Stimulated activated CD4-positive, alpha-beta T cell treated with anti-CD3 and anti-CD28 coated beads, Interleukin-15, amount 100 ng/mL, for 1 hour (primary cell): ENCODE results near the gene ANKRD29.
"Not testable (repeated sequence)": the region's sequence is repeated elsewhere in the genome, so short reads cannot be mapped to it uniquely, and the experiment has no call there.

Experiments used
- DNase-seq, 2 donors: peaks; one replicate each; pipeline ENCODE4 v3.0.0-alpha.2; 2020; ENCODE audit warnings: low read depth in 1 of 2, low spot score in 1 of 2

Gene ANKRD29

GRCh38 chr18:23563377-23564043 lies 99.2 kb downstream of the ANKRD29 start:
- no peak for DNase-seq

- DNase-seq: no peak
Observed at GRCh38 chr18:23560186-23560585, 102.5 kb downstream of the ANKRD29 start.

DNA sequence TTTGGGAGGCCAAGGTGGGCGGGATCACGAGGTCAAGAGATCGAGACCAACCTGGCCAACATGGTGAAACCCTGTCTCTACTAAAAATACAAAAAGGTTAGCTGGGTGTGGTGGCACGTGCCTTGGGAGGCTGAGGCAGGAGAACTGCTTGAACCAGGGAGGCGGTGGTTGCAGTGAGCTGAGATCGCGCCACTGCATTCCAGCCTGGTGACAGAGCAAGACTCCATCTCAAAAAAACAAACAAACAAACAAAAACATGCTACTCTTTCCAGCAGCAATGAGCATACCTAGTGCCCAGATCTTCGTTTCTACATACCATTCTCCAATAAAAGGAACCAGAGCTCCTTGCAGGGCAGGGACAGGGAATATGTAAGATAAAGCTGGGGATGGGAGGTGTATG lies 105.2 kb downstream of the ANKRD29 start:
- not testable (repeated sequence) for DNase-seq

DNA sequence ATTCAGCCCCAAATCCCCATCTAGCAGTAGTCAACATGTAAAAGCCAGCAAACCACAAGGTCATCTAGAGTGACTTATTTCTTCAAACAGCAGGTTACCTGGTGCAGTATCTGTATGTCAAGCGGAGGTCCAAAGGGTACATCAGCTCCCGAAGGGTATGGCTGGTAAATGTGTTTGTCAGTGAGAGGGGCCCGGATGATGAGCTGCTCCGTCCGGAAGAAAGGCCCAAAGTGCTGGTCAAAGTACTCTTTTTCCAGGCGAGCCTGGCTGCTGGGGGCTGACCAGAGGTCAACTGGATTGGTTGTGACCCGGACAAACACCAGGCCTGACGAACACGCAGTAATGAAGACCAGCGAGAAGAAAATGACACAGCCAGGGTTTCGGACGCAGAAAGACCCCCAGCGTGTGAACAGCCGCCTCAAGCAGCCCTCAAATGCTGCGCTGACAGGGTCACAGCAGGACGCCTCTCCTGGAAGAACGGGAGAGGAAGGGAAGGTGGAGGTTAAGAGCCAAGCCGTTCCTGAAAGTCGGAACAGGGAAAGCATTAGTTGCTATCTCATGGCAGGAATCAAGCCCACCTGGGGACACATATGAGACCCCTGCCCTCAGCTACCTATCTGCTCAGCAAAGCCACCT lies 106.4 kb downstream of the ANKRD29 start:
- no peak for DNase-seq

- no peak for DNase-seq
Observed at GRCh38 chr18:23553887-23554286, 108.8 kb downstream of the ANKRD29 start.

GRCh38 chr18:23552505-23552904 lies 110.2 kb downstream of the ANKRD29 start:
- DNase-seq: no peak

DNA sequence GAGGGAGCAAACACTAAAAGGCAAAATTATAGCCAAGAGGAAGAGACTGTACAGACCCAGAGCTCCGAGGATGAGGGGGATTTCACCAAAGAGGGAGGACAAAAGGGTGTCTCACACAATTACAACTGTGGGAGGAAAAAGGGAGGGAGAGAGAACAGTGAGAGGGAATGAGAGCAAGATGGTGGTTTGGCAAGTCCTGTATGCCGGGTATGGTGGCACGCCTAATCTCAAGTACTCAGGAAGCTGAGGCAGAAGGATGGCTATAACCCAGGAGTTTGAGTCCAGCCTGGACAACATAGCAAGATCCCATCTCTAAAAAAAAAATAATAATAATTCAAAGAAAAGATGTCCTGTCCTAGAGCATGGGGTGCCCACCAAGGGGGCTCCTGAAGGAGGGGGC lies 110.7 kb downstream of the ANKRD29 start:
- DNase-seq: no peak

GRCh38 chr18:23550898-23551297 lies 111.8 kb downstream of the ANKRD29 start:
- no peak for DNase-seq
